Tibial nerve (tissue), 3 donors: ENCODE results near the gene KDM2A.

Experiments
- CTCF ChIP-seq, 5 experiments: fragments of 200-600 bp in 3 of 5; fragments of 450-650 bp in 2 of 5; sonication (generic) in 3 of 5; IDR thresholded peaks; one replicate each; pipeline ENCODE4 v1.5.1; 2016 to 2019; ENCODE audit warnings: antibody characterized with exemption in 5 of 5, mild to moderate bottlenecking in 3 of 5, moderate library complexity in 2 of 5
- POLR2A ChIP-seq, 2 donors: fragments of 450-650 bp; IDR thresholded peaks; one replicate each; pipeline ENCODE4 v1.6.1; 2017; ENCODE audit warnings: antibody characterized with exemption in 2 of 2, mild to moderate bottlenecking in 2 of 2, moderate library complexity in 2 of 2

- TF ChIP-seq CTCF (IDR thresholded peaks at IDR 0.05) = no peak
- TF ChIP-seq POLR2A (IDR thresholded peaks at IDR 0.05) = no peak
Measured at GRCh38 chr11:67253872-67254624, 135.0 kb downstream of the KDM2A start.
